Smooth muscle cell (in vitro differentiated cells): ENCODE data around the gene TENT5C. TPM values are rescaled to one million over a fixed set of nuclear protein-coding genes. Genes with fewer than 3 reads are reported as not detected.

Experiments
- DNase-seq: peaks from one replicate; lab custom pipeline; 2025; ENCODE audit not compliant: unreplicated experiment; lab: John Stamatoyannopoulos, UW
- H2AFZ ChIP-seq: fragments of 200-600 bp; sonication (generic); 2 replicates; pipeline ENCODE4 v1.6.0; 2016; ENCODE audit warnings: antibody characterized with exemption, low read depth, mild to moderate bottlenecking
- H3F3A ChIP-seq: fragments of 200-600 bp; sonication (generic); 2 replicates; pipeline ENCODE4 v1.6.0; 2017; ENCODE audit warnings: antibody characterized with exemption, low read depth
- H3K27ac ChIP-seq: fragments of 200-600 bp; sonication (generic); 2 replicates; pipeline ENCODE4 v1.5.1; 2016; ENCODE audit warnings: low read depth, mild to moderate bottlenecking
- H3K27me3 ChIP-seq: fragments of 200-600 bp; sonication (generic); 2 replicates; pipeline ENCODE4 v1.6.1; 2016; ENCODE audit warnings: low read depth, mild to moderate bottlenecking
- H3K36me3 ChIP-seq: fragments of 200-600 bp; sonication (generic); 2 replicates; pipeline ENCODE4 v1.5.1; 2016; ENCODE audit warnings: low read depth
- H3K4me1 ChIP-seq: fragments of 200-600 bp; sonication (generic); 2 replicates; pipeline ENCODE4 v1.5.1; 2016; ENCODE audit warnings: low read depth
- H3K4me2 ChIP-seq: fragments of 200-600 bp; sonication (generic); 2 replicates; pipeline ENCODE4 v1.6.0; 2016; ENCODE audit warnings: mild to moderate bottlenecking
- H3K4me3 ChIP-seq: fragments of 200-600 bp; sonication (generic); 2 replicates; pipeline ENCODE4 v1.5.1; 2016; ENCODE audit warnings: mild to moderate bottlenecking
- H3K79me2 ChIP-seq: fragments of 200-600 bp; sonication (generic); 2 replicates; pipeline ENCODE4 v1.6.0; 2016; ENCODE audit warnings: low read depth, mild to moderate bottlenecking
- H3K9ac ChIP-seq: fragments of 200-600 bp; sonication (generic); 2 replicates; pipeline ENCODE4 v1.6.0; 2016; ENCODE audit warnings: low read depth
- H3K9me3 ChIP-seq: fragments of 200-600 bp; sonication (generic); replicated peaks from 2 replicates; pipeline ENCODE4 v1.5.1; 2016; ENCODE audit warnings: low read depth
- H4K20me1 ChIP-seq: fragments of 200-600 bp; sonication (generic); 2 replicates; pipeline ENCODE4 v1.6.0; 2016; ENCODE audit warnings: low read depth
- CTCF ChIP-seq: fragments of 200-600 bp; sonication (generic); IDR thresholded peaks from 2 replicates; pipeline ENCODE4 v1.5.1; 2017; ENCODE audit warnings: borderline replicate concordance, mild to moderate bottlenecking, antibody characterized with exemption; ENCODE audit not compliant: insufficient read depth, poor library complexity, severe bottlenecking
- WGBS: methylation state at CpG from one replicate; pipeline ENCODE4 v1.1.7; 2016; ENCODE audit warnings: low lambda C conversion rate; 5-methylcytosine and 5-hydroxymethylcytosine counted together
- polyA plus RNA-seq: library from polyadenylated mRNA; unstranded; fragments of >200 nt; fragmentation: Nextera tagmentation; extraction: Ambion mirVana; gene quantifications from 2 replicates; pipeline ENCODE4 v1.2.1, GENCODE V29; 2016
- total RNA-seq: library from RNA; depleted of rRNA; stranded (reverse); fragments of >200 nt; gene quantifications from 2 replicates; pipeline ENCODE4 v1.2.3, GENCODE V29; 2014

The TENT5C gene
- total and polyA plus RNA-seq, 2 experiments from 2014 or later, result 5.3 to 5.7 TPM

GRCh38 chr1:117574161-117574835 is 31.6 kb upstream of the TENT5C start:
- H3K27ac ChIP-seq, result no peak overlapping the region
- no peaks in the 10 kb centered on the region for H3K27me3 ChIP-seq
- 82% methylated on average over 5 of the region's 5 CpGs for WGBS
- no peak for DNase-seq
- no peaks in the 10 kb centered on the region for H3F3A ChIP-seq
- no peak overlapping the region for H2AFZ ChIP-seq
- no peaks in the 10 kb centered on the region for H4K20me1 ChIP-seq
- H3K4me2 ChIP-seq, result no peak overlapping the region
- no peak overlapping the region for H3K9ac ChIP-seq
- no peak for TF ChIP-seq CTCF
- no peak overlapping the region for H3K4me3 ChIP-seq
- no peaks in the 10 kb centered on the region for H3K4me1 ChIP-seq
- no peaks in the 10 kb centered on the region for H3K36me3 ChIP-seq
- H3K9me3 ChIP-seq, result no peaks in the 10 kb centered on the region
- no peaks in the 10 kb centered on the region for H3K79me2 ChIP-seq

GRCh38 chr1:117575586-117576225 is 30.1 kb upstream of the TENT5C start:
- Histone ChIP-seq H3K79me2 (no peaks in the 10 kb centered on the region), H4K20me1 (no peaks in the 10 kb centered on the region), H3K9ac (no peak overlapping the region), H3K4me3 (no peak overlapping the region), H3K27me3 (no peaks in the 10 kb centered on the region), H3K27ac (no peak overlapping the region), H3K9me3 (no peaks in the 10 kb centered on the region), H2AFZ (no peak overlapping the region), H3K4me2 (no peak overlapping the region), H3K4me1 (no peaks in the 10 kb centered on the region), H3F3A (no peaks in the 10 kb centered on the region), H3K36me3 (no peaks in the 10 kb centered on the region)
- DNase-seq, result no peak
- no peak for TF ChIP-seq CTCF
- 91% methylated on average over 8 of the region's 8 CpGs for WGBS

GRCh38 chr1:117576236-117576635 is 29.6 kb upstream of the TENT5C start:
- no peak overlapping the region for H3K9ac ChIP-seq
- WGBS, result 97% methylated on average over 3 of the region's 3 CpGs
- no peak for DNase-seq
- TF ChIP-seq CTCF, result no peak
- no peaks in the 10 kb centered on the region for H3K27me3 ChIP-seq
- no peak overlapping the region for H3K4me2 ChIP-seq
- H3F3A ChIP-seq, result no peaks in the 10 kb centered on the region
- H3K27ac ChIP-seq, result no peak overlapping the region
- H3K4me1 ChIP-seq, result no peaks in the 10 kb centered on the region
- H3K79me2 ChIP-seq, result no peaks in the 10 kb centered on the region
- H3K9me3 ChIP-seq, result no peaks in the 10 kb centered on the region
- H3K36me3 ChIP-seq, result no peaks in the 10 kb centered on the region
- no peaks in the 10 kb centered on the region for H4K20me1 ChIP-seq
- H3K4me3 ChIP-seq, result no peak overlapping the region
- H2AFZ ChIP-seq, result no peak overlapping the region
